WERI-Rb-1 (cell line): ENCODE data around the gene VAX1.
"Not testable (repeated sequence)": the region's sequence is repeated elsewhere in the genome, so short reads cannot be mapped to it uniquely, and the experiment has no call there.

Experiments used
- DNase-seq: peaks from one replicate; pipeline ENCODE4 v3.0.0-alpha.2; 2020
- H3K27ac ChIP-seq: fragments of 250-450 bp; sonication (Bioruptor Pico); 2 replicates; pipeline ENCODE4 v1.5.1; 2020; ENCODE audit warnings: mild to moderate bottlenecking, moderate library complexity
- H3K27me3 ChIP-seq: fragments of 250-450 bp; sonication (Bioruptor Pico); 2 replicates; pipeline ENCODE4 v1.5.1; 2021; ENCODE audit warnings: mild to moderate bottlenecking, low read depth, moderate library complexity; ENCODE audit not compliant: insufficient read depth, severe bottlenecking
- H3K36me3 ChIP-seq: fragments of 250-450 bp; sonication (Bioruptor Pico); 2 replicates; pipeline ENCODE4 v1.5.1; 2020; ENCODE audit warnings: mild to moderate bottlenecking, moderate library complexity
- H3K4me3 ChIP-seq: 2 replicates; pipeline ENCODE4 v1.5.1; 2011; ENCODE audit warnings: low read depth, mild to moderate bottlenecking, control low read depth, low read length
- H3K9me3 ChIP-seq: fragments of 250-450 bp; sonication (Bioruptor Pico); 2 replicates; pipeline ENCODE4 v1.5.1; 2021; ENCODE audit warnings: mild to moderate bottlenecking, moderate library complexity; ENCODE audit not compliant: severe bottlenecking
- CTCF ChIP-seq: IDR thresholded peaks from 2 replicates; pipeline ENCODE4 v1.5.1; 2011; ENCODE audit warnings: low read depth, mild to moderate bottlenecking, control low read depth, inconsistent platforms, low read length

Gene VAX1

GRCh38 chr10:117130346-117130745 is 7.7 kb downstream of the VAX1 start:
- Histone ChIP-seq H3K9me3 (no peaks in the 10 kb centered on the region), H3K27me3 (peaks cover 7% of the 10 kb centered on the region)
- no peak for TF ChIP-seq CTCF

GRCh38 chr10:117126645-117127044 is 11.4 kb downstream of the VAX1 start:
- not testable (repeated sequence) for H3K27me3 ChIP-seq

More at GRCh38 chr10:117130346-117130745, 7.7 kb downstream of the VAX1 start:
- no peak for DNase-seq
- Histone ChIP-seq H3K36me3 (peaks cover 2% of the 10 kb centered on the region), H3K27ac (no peak overlapping the region), H3K4me3 (no peak overlapping the region)

GRCh38 chr10:117126034-117126433 is 12.0 kb downstream of the VAX1 start:
- Histone ChIP-seq H3K36me3 (no peaks in the 10 kb centered on the region; the same call in 1 of the 2 replicates), H3K27ac (no peak overlapping the region), H3K4me3 (no peak overlapping the region), H3K9me3 (no peaks in the 10 kb centered on the region), H3K27me3 (no peaks in the 10 kb centered on the region)
- no peak for TF ChIP-seq CTCF
- no peak for DNase-seq

More at GRCh38 chr10:117126645-117127044, 11.4 kb downstream of the VAX1 start:
- not testable (repeated sequence) for H3K36me3 ChIP-seq, DNase-seq, H3K4me3 ChIP-seq, H3K27ac ChIP-seq, H3K9me3 ChIP-seq

- Histone ChIP-seq H3K4me3 (no peak overlapping the region), H3K36me3 (no peaks in the 10 kb centered on the region), H3K27me3 (no peaks in the 10 kb centered on the region), H3K9me3 (peaks cover 4% of the 10 kb centered on the region), H3K27ac (no peak overlapping the region)
- TF ChIP-seq CTCF: peak; percentile 34
- DNase-seq: no peak
Observed at GRCh38 chr10:117112220-117112619, 25.9 kb downstream of the VAX1 start.

- no peak for DNase-seq
- Histone ChIP-seq H3K27ac (no peak overlapping the region), H3K27me3 (no peaks in the 10 kb centered on the region), H3K4me3 (no peak overlapping the region), H3K9me3 (no peaks in the 10 kb centered on the region), H3K36me3 (no peaks in the 10 kb centered on the region)
- no peak for TF ChIP-seq CTCF
Observed at GRCh38 chr10:117107238-117107637, 30.8 kb downstream of the VAX1 start.

GRCh38 chr10:117096599-117097201 is 41.4 kb downstream of the VAX1 start:
- Histone ChIP-seq H3K27me3 (no peaks in the 10 kb centered on the region), H3K36me3 (no peaks in the 10 kb centered on the region), H3K4me3 (no peak overlapping the region), H3K27ac (no peak overlapping the region), H3K9me3 (no peaks in the 10 kb centered on the region)
- no peak for TF ChIP-seq CTCF
- DNase-seq: peak; percentile 24
